ENCODE data around the gene SRSF6.

GRCh38 chr20:43513372-43513930, 55.8 kb downstream of the SRSF6 start:
- TF ChIP-seq, protein P1, sequence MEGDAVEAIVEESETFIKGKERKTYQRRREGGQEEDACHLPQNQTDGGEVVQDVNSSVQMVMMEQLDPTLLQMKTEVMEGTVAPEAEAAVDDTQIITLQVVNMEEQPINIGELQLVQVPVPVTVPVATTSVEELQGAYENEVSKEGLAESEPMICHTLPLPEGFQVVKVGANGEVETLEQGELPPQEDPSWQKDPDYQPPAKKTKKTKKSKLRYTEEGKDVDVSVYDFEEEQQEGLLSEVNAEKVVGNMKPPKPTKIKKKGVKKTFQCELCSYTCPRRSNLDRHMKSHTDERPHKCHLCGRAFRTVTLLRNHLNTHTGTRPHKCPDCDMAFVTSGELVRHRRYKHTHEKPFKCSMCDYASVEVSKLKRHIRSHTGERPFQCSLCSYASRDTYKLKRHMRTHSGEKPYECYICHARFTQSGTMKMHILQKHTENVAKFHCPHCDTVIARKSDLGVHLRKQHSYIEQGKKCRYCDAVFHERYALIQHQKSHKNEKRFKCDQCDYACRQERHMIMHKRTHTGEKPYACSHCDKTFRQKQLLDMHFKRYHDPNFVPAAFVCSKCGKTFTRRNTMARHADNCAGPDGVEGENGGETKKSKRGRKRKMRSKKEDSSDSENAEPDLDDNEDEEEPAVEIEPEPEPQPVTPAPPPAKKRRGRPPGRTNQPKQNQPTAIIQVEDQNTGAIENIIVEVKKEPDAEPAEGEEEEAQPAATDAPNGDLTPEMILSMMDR (conservative IDR thresholded peaks at IDR 0.05; ENCODE audit: low read length) = no peak
- TF ChIP-seq EZH2phosphoT487 (IDR thresholded peaks at IDR 0.05; ENCODE audit: borderline replicate concordance, low read depth, low read length) = no peak

Data from OCI-LY7 (cell line).